ENCODE measurements around the gene PACSIN3. TPM values are rescaled to one million over a fixed set of nuclear protein-coding genes. Genes with fewer than 3 reads are reported as not detected.

The PACSIN3 gene
- total and polyA plus RNA-seq, 2 of the 13 experiments (the other 11 are each of a cell fraction or from before 2014, with no cell fraction given): 47.9 to 93.3 TPM

GRCh38 chr11:47216121-47216798 lies 30.0 kb upstream of the PACSIN3 start (continued):
- TF ChIP-seq FUBP1 (CRISPR knock-in tag; IDR thresholded peaks at IDR 0.05; ENCODE audit: borderline replicate concordance) (no peak), EED (CRISPR knock-in tag; IDR thresholded peaks at IDR 0.05) (no peak), HNF1A (IDR thresholded peaks at IDR 0.05; ENCODE audit: low read depth) (no peak), HNF1A (CRISPR knock-in tag; IDR thresholded peaks at IDR 0.05; ENCODE audit: borderline replicate concordance) (no peak), ZNF83 (CRISPR knock-in tag; IDR thresholded peaks at IDR 0.05; ENCODE audit: borderline replicate concordance) (no peak), FOXP4 (CRISPR knock-in tag; IDR thresholded peaks at IDR 0.05) (no peak), ZNF180 (CRISPR knock-in tag; IDR thresholded peaks at IDR 0.05; ENCODE audit: borderline replicate concordance, low read depth) (no peak), ZNF615 (CRISPR knock-in tag; IDR thresholded peaks at IDR 0.05; ENCODE audit: borderline replicate concordance) (no peak), HBP1 (CRISPR knock-in tag; IDR thresholded peaks at IDR 0.05; ENCODE audit: low read depth) (no peak), ELF1 (CRISPR knock-in tag; IDR thresholded peaks at IDR 0.05) (no peak), DZIP1 (CRISPR knock-in tag; IDR thresholded peaks at IDR 0.05) (no peak), ZNF674 (CRISPR knock-in tag; IDR thresholded peaks at IDR 0.05; ENCODE audit: low read depth) (no peak)
